Measurements from ENCODE around the gene RIOK1.

- TF ChIP-seq CTCF (IDR thresholded peaks at IDR 0.05) (no peak), POLR2A (IDR thresholded peaks at IDR 0.05) (no peak)
Measured at GRCh38 chr6:7410851-7411250, 21.2 kb downstream of the RIOK1 start.
